ENCODE results near the gene KCNE5. TPM values are rescaled to one million over a fixed set of nuclear protein-coding genes. Genes with fewer than 3 reads are reported as not detected.

Gene KCNE5
- total RNA-seq, 6 experiments from 2014 or later: 0.16 to 0.27 TPM; not detected in 4

Small RNA genes lying within 50 kb of the gene (small RNA-seq; reads per million reads assigned to genes)
- 0 reads per million in 2 experiments for gene AL118496.2

Other genes starting within 250 kb of the KCNE5 start
- gene GUCY2F, start 143.1 kb downstream of the KCNE5 start, total RNA-seq: not detected
- 1 to 10 TPM; 4.1 to 6.5 (median 4.4) TPM for gene NXT2, start 88.3 kb downstream of the KCNE5 start, total RNA-seq
- 10 to 100 TPM in 2 of 6 experiments, 1 to 10 TPM in 4; 1.8 to 76.7 (median 5.3) TPM for gene ACSL4, start 108.1 kb upstream of the KCNE5 start, total RNA-seq

Data from right lobe of liver (tissue), 5 donors.